Breast epithelium (tissue), 4 donors: Measurements from ENCODE around the gene DOK4. TPM values are rescaled to one million over a fixed set of nuclear protein-coding genes. Genes with fewer than 3 reads are reported as not detected.
A peak's percentile ranks its signal among the peaks of the same experiment; 100 is the strongest.

ENCODE experiments used
- DNase-seq, 2 donors: peaks; one replicate each; pipeline ENCODE4 v3.0.0-alpha.2; 2019; ENCODE audit warnings: low spot score in 2 of 2
- H3K27ac ChIP-seq, 2 donors: fragments of 200-600 bp; sonication (generic) in 1 of 2; one replicate each; pipeline ENCODE4 v1.5.1; 2016 to 2019; ENCODE audit warnings: mild to moderate bottlenecking in 1 of 2
- H3K27me3 ChIP-seq, 2 donors: fragments of 200-600 bp; sonication (generic) in 1 of 2; one replicate each; pipeline versions ENCODE4 v1.5.1 to v1.6.0; 2017 to 2019; ENCODE audit warnings: control low read depth in 1 of 2, mild to moderate bottlenecking in 1 of 2
- H3K36me3 ChIP-seq: fragments of 200-600 bp; one replicate; pipeline ENCODE4 v1.5.1; 2019
- H3K4me1 ChIP-seq, 2 donors: fragments of 200-600 bp; sonication (generic); one replicate each; pipeline ENCODE4 v1.5.1; 2016 to 2019; ENCODE audit warnings: control low read depth in 1 of 2
- H3K4me3 ChIP-seq, 3 donors: fragments of 200-600 bp; sonication (generic); 1 replicate in 2 of 3; 2 replicates in 1 of 3; pipeline ENCODE4 v1.5.1; 2016 to 2019; ENCODE audit warnings: mild to moderate bottlenecking in 3 of 3, moderate library complexity in 2 of 3
- H3K9me3 ChIP-seq, 2 donors: fragments of 200-600 bp; sonication (generic) in 1 of 2; one replicate each; pipeline ENCODE4 v1.5.1; 2016 to 2019; ENCODE audit warnings: control low read depth in 1 of 2
- CTCF ChIP-seq, 3 donors: fragments of 450-650 bp; IDR thresholded peaks; one replicate each; pipeline ENCODE4 v1.5.1; 2016 to 2017; ENCODE audit warnings: antibody characterized with exemption in 3 of 3, mild to moderate bottlenecking in 3 of 3, moderate library complexity in 3 of 3
- POLR2A ChIP-seq: fragments of 450-650 bp; IDR thresholded peaks from one replicate; pipeline ENCODE4 v1.6.1; 2016; ENCODE audit warnings: antibody characterized with exemption, mild to moderate bottlenecking, moderate library complexity
- POLR2AphosphoS5 ChIP-seq, 3 donors: sonication (generic); formaldehyde crosslinking; IDR thresholded peaks; one replicate each; pipeline ENCODE4 v1.6.1; 2017; ENCODE audit warnings: antibody characterized with exemption in 3 of 3
- intact Hi-C: fragments of 100-400 bp; cut with DNase I; formaldehyde crosslinking; loops from one replicate; pipeline ENCODE4 v1.15.1; 2023; ENCODE audit warnings: low total_unique reads
- total RNA-seq, 3 donors: library from RNA; depleted of rRNA; stranded (reverse); fragments of >200 nt; gene quantifications; one replicate each; pipeline ENCODE4 v1.1.0, GENCODE V29; 2016

Gene DOK4
- total RNA-seq, 3 donors from 2014 or later, result 13.1 to 20.3 (median 17.6) TPM

DNA sequence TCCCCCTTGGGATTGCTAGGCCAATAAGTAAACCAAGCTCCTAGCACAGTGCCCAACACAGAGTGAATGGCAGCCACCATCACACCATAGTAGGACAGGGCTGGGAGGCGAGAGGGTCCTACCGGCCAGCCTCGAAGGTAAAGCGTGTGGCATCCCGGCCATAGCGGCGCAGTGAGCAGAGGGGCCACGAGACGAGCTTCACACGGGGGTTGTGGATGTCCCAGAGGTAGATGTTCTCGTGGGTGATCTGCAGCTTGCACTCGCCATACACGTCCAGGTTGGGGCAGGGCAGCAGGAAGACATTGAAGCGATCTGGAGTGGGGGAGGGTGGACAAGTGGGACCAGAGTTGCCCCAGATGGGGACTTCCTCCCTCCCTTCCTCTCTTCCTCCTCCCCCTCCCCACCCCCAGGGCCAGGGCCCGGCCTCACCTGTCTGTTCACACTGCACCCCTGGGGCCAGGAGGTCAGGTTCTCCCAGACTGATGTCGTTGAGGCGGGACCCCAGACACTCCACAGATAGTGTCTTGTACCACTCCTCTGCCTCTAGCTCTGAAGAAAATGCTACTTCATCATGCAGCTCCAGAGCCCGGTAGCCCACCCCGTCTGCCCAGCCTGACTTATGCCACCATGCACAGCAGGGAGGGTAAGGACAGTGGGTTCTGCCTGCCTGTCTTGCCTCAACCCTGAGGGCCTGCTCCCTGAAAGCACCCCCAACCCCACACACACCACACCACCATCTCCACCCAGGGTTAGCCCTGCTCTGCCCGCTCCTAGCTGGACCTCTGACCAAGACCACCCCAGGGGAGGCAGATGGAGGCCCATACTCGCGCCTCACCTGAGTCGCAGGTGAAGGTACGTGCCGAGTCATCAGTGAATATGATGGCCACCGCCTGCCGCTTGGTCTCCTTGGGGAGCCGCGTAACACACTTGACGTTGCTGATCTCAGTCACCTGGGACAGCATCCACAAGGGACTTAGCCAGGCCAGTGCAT lies 11.3 kb downstream of the DOK4 start:
- Histone ChIP-seq H3K27ac (no peak overlapping the region), H3K36me3 (no peaks in the 10 kb centered on the region), H3K27me3 (no peaks in the 10 kb centered on the region), H3K4me3 (no peak overlapping the region), H3K9me3 (no peaks in the 10 kb centered on the region), H3K4me1 (peaks cover 0 to 11% of the 10 kb centered on the region in 2 donors)
- intact Hi-C loops, result no loop called here
- peak in 1 of 2 donors; percentile 48 for DNase-seq
- TF ChIP-seq CTCF (IDR thresholded peaks at IDR 0.05) (no peak), POLR2AphosphoS5 (IDR thresholded peaks at IDR 0.05) (no peak), POLR2A (no peak)

GRCh38 chr16:57473906-57474305 lies 12.4 kb downstream of the DOK4 start:
- intact Hi-C loops, result no loop called here
- peaks cover 0 to under 1% of the 10 kb centered on the region in 2 donors for H3K4me1 ChIP-seq
- no peak overlapping the region for H3K27ac ChIP-seq
- no peaks in the 10 kb centered on the region for H3K9me3 ChIP-seq
- peaks cover 3% of the 10 kb centered on the region for H3K36me3 ChIP-seq
- no peak for DNase-seq
- no peak overlapping the region for H3K4me3 ChIP-seq
- no peaks in the 10 kb centered on the region for H3K27me3 ChIP-seq
- TF ChIP-seq POLR2A (no peak), POLR2AphosphoS5 (IDR thresholded peaks at IDR 0.05) (no peak), CTCF (IDR thresholded peaks at IDR 0.05) (no peak)

- DNase-seq, result peak in 1 of 2 donors; percentile 41
- Histone ChIP-seq H3K4me3 (no peak overlapping the region), H3K9me3 (no peaks in the 10 kb centered on the region), H3K4me1 (no peaks in the 10 kb centered on the region), H3K27ac (no peak overlapping the region), H3K27me3 (no peaks in the 10 kb centered on the region), H3K36me3 (peaks cover 4% of the 10 kb centered on the region)
- intact Hi-C loops, result no loop called here
- no peak for TF ChIP-seq POLR2AphosphoS5 (IDR thresholded peaks at IDR 0.05)
- TF ChIP-seq POLR2A, result no peak
- no peak for TF ChIP-seq CTCF (IDR thresholded peaks at IDR 0.05)
Measured at GRCh38 chr16:57473176-57473840, 13.0 kb downstream of the DOK4 start.

GRCh38 chr16:57472665-57473060 lies 13.6 kb downstream of the DOK4 start:
- peak in 1 of 2 donors; percentile 10 for DNase-seq
- Histone ChIP-seq H3K4me1 (no peaks in the 10 kb centered on the region), H3K27me3 (no peaks in the 10 kb centered on the region), H3K4me3 (no peak overlapping the region), H3K36me3 (peaks cover 4% of the 10 kb centered on the region), H3K27ac (peak overlapping the region in 1 of 2 donors; percentile 58), H3K9me3 (no peaks in the 10 kb centered on the region)
- intact Hi-C loops, result no loop called here
- no peak for TF ChIP-seq POLR2A

GRCh38 chr16:57471852-57472664 lies 14.2 kb downstream of the DOK4 start:
- no peak for TF ChIP-seq CTCF (IDR thresholded peaks at IDR 0.05)
- TF ChIP-seq POLR2AphosphoS5 (IDR thresholded peaks at IDR 0.05), result no peak
- no peak for TF ChIP-seq POLR2A
- H3K4me1 ChIP-seq, result no peaks in the 10 kb centered on the region
- H3K36me3 ChIP-seq, result peaks cover 4% of the 10 kb centered on the region
- intact Hi-C loops, result no loop called here
- H3K27me3 ChIP-seq, result no peaks in the 10 kb centered on the region
- peak overlapping the region in 1 of 2 donors; percentile 58 for H3K27ac ChIP-seq
- H3K9me3 ChIP-seq, result no peaks in the 10 kb centered on the region
- DNase-seq, result peak in 1 of 2 donors; percentile 34
- H3K4me3 ChIP-seq, result no peak overlapping the region
